ENCODE measurements around the gene RAD21L1. TPM values are rescaled to one million over a fixed set of nuclear protein-coding genes. Genes with fewer than 3 reads are reported as not detected.

The RAD21L1 gene
- total and polyA plus RNA-seq, 2 donors (not counting 1 experiment from before 2014, with no cell fraction given), result 0.16 to 0.50 TPM

DNA sequence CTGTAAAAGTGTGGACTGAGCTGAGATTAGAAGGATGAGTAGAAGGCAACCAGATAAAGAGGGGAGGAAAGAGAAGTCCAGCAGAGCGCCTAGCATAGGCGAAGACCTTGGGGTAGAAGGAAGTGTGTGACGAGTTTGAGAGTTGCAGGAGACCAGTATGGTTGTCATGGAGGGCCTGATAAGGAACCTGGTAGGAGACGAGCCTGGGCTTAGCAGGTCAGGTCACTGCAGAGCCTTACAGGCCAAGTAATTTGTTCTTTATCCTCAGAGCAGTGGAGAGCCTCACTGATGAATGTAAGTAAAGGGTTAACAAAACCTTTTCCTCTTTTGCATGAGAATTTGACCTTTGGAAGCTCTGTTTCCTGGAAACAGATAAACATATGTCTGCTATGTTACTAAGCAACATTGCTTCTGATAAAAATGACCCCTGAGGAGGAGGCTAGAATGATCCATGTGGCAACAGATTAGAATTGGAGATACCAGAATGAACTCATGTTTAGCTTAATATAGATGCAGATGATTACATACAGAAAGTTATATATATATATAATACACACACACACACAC is 38.2 kb upstream of the RAD21L1 start:
- Histone ChIP-seq H3K27me3 (ENCODE audit: control insufficient read depth, insufficient read depth, low read length) (peaks cover 41% of the 10 kb centered on the region), H3K4me3 (replicated peaks in 1 of 4; ENCODE audit: control extremely low read depth in 1 of 4, insufficient read depth in 1 of 4, low read depth in 3 of 4, low read length in 4 of 4) (no peak overlapping the region), H3K4me2 (ENCODE audit: extremely low read depth, insufficient read depth, low read length) (no peak overlapping the region), H4K20me1 (ENCODE audit: control insufficient read depth, extremely low read depth, insufficient read depth, low read length) (no peaks in the 10 kb centered on the region), H3K36me3 (ENCODE audit: control insufficient read depth, insufficient read depth, low read length) (no peaks in the 10 kb centered on the region), H3K27ac (ENCODE audit: insufficient read depth, low read length) (no peak overlapping the region), H3K9ac (ENCODE audit: insufficient read depth, low read length) (no peak overlapping the region), H3K4me1 (ENCODE audit: control insufficient read depth, extremely low read depth, insufficient read depth, low read length) (no peaks in the 10 kb centered on the region), H3K9me3 (ENCODE audit: control insufficient read depth, insufficient read depth, low read depth, low read length) (no peaks in the 10 kb centered on the region), H3K79me2 (ENCODE audit: control insufficient read depth, insufficient read depth, low read length) (no peaks in the 10 kb centered on the region), H2AFZ (ENCODE audit: low read length) (no peak overlapping the region)
- TF ChIP-seq, protein P1, sequence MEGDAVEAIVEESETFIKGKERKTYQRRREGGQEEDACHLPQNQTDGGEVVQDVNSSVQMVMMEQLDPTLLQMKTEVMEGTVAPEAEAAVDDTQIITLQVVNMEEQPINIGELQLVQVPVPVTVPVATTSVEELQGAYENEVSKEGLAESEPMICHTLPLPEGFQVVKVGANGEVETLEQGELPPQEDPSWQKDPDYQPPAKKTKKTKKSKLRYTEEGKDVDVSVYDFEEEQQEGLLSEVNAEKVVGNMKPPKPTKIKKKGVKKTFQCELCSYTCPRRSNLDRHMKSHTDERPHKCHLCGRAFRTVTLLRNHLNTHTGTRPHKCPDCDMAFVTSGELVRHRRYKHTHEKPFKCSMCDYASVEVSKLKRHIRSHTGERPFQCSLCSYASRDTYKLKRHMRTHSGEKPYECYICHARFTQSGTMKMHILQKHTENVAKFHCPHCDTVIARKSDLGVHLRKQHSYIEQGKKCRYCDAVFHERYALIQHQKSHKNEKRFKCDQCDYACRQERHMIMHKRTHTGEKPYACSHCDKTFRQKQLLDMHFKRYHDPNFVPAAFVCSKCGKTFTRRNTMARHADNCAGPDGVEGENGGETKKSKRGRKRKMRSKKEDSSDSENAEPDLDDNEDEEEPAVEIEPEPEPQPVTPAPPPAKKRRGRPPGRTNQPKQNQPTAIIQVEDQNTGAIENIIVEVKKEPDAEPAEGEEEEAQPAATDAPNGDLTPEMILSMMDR (conservative IDR thresholded peaks at IDR 0.05 in 1 of 2, IDR thresholded peaks at IDR 0.05 in 1 of 2; ENCODE audit: low read depth in 1 of 2, low read length in 2 of 2), result no peak
- no peak for TF ChIP-seq EZH2 (IDR thresholded peaks at IDR 0.05; ENCODE audit: low read length, missing control alignments)
- DNase-seq (ENCODE audit: low read depth in 2 of 2), result no peak

DNA sequence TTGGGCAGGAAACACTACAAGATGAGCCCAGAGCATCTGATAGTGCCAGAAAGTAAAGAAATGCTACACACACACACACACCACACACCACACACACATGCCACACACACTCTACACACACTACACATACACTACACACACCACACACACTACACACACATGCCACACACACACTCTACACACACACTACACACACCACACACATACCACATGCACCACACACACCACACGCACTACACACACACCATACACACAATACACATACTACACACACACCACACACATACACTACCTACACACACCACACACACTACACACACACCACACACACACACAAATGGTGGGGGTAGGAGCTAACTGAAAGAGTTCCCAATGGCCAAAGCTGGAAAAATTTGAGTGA is 37.5 kb upstream of the RAD21L1 start:
- no peaks in the 10 kb centered on the region for H4K20me1 ChIP-seq (ENCODE audit: control insufficient read depth, extremely low read depth, insufficient read depth, low read length)
- H3K4me2 ChIP-seq (ENCODE audit: extremely low read depth, insufficient read depth, low read length), result no peak overlapping the region
- TF ChIP-seq EZH2 (IDR thresholded peaks at IDR 0.05; ENCODE audit: low read length, missing control alignments), result no peak
- TF ChIP-seq, protein P1 (conservative IDR thresholded peaks at IDR 0.05 in 1 of 2, IDR thresholded peaks at IDR 0.05 in 1 of 2; ENCODE audit: low read depth in 1 of 2, low read length in 2 of 2), result no peak
- peaks cover 35% of the 10 kb centered on the region for H3K27me3 ChIP-seq (ENCODE audit: control insufficient read depth, insufficient read depth, low read length)
- H2AFZ ChIP-seq (ENCODE audit: low read length), result no peak overlapping the region
- H3K36me3 ChIP-seq (ENCODE audit: control insufficient read depth, insufficient read depth, low read length), result no peaks in the 10 kb centered on the region
- no peak overlapping the region for H3K27ac ChIP-seq (ENCODE audit: insufficient read depth, low read length)
- no peak overlapping the region for H3K4me3 ChIP-seq (replicated peaks in 1 of 4; ENCODE audit: control extremely low read depth in 1 of 4, insufficient read depth in 1 of 4, low read depth in 3 of 4, low read length in 4 of 4)
- H3K79me2 ChIP-seq (ENCODE audit: control insufficient read depth, insufficient read depth, low read length), result no peaks in the 10 kb centered on the region
- DNase-seq (ENCODE audit: low read depth in 2 of 2), result no peak
- H3K4me1 ChIP-seq (ENCODE audit: control insufficient read depth, extremely low read depth, insufficient read depth, low read length), result no peaks in the 10 kb centered on the region
- no peak overlapping the region for H3K9ac ChIP-seq (ENCODE audit: insufficient read depth, low read length)
- no peaks in the 10 kb centered on the region for H3K9me3 ChIP-seq (ENCODE audit: control insufficient read depth, insufficient read depth, low read depth, low read length)

DNA sequence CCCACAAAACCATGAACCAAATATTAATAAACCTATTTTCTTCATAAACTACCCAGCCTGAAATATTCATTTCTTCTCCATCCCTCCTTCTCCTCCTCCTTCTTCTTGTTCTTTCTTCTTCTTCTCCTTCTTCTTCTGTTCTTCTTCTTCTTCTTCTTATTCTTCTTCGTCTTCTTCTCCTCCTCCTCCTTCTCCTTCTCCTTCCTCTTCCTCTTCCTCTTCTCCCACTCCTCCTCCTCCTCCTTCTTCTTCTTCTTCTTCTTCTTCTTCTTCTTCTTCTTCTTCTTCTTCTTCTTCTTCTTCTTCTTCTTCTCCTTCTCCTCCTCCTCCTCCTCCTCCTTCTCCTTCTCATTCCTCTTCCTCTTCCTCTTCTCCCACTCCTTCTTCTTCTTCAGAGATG is 36.0 kb upstream of the RAD21L1 start:
- Histone ChIP-seq H3K9me3 (ENCODE audit: control insufficient read depth, insufficient read depth, low read depth, low read length) (no peaks in the 10 kb centered on the region), H4K20me1 (ENCODE audit: control insufficient read depth, extremely low read depth, insufficient read depth, low read length) (no peaks in the 10 kb centered on the region), H3K27ac (ENCODE audit: insufficient read depth, low read length) (no peak overlapping the region), H3K36me3 (ENCODE audit: control insufficient read depth, insufficient read depth, low read length) (no peaks in the 10 kb centered on the region), H3K4me2 (ENCODE audit: extremely low read depth, insufficient read depth, low read length) (no peak overlapping the region), H3K27me3 (ENCODE audit: control insufficient read depth, insufficient read depth, low read length) (peaks cover 22% of the 10 kb centered on the region), H2AFZ (ENCODE audit: low read length) (no peak overlapping the region), H3K4me3 (replicated peaks in 1 of 4; ENCODE audit: control extremely low read depth in 1 of 4, insufficient read depth in 1 of 4, low read depth in 3 of 4, low read length in 4 of 4) (no peak overlapping the region), H3K4me1 (ENCODE audit: control insufficient read depth, extremely low read depth, insufficient read depth, low read length) (no peaks in the 10 kb centered on the region), H3K79me2 (ENCODE audit: control insufficient read depth, insufficient read depth, low read length) (no peaks in the 10 kb centered on the region), H3K9ac (ENCODE audit: insufficient read depth, low read length) (no peak overlapping the region)
- no peak for DNase-seq (ENCODE audit: low read depth in 2 of 2)
- TF ChIP-seq, protein P1 (conservative IDR thresholded peaks at IDR 0.05 in 1 of 2, IDR thresholded peaks at IDR 0.05 in 1 of 2; ENCODE audit: low read depth in 1 of 2, low read length in 2 of 2), result no peak

Data from fibroblast of lung (primary cell).